HEK293 (cell line): ENCODE measurements around the gene MCRIP1.

Experiments used
- BCL11A ChIP-seq: fragments of 450-650 bp; formaldehyde crosslinking; IDR thresholded peaks from 2 replicates; pipeline ENCODE4 v1.5.1; 2016; ENCODE audit warnings: low read depth, missing biosample characterization, missing genetic modification characterization
- KLF7 ChIP-seq: fragments of 450-650 bp; formaldehyde crosslinking; IDR thresholded peaks from 2 replicates; pipeline ENCODE4 v1.5.1; 2016; ENCODE audit warnings: missing biosample characterization, missing genetic modification characterization, borderline replicate concordance
- SCRT1 ChIP-seq: fragments of 450-650 bp; formaldehyde crosslinking; IDR thresholded peaks from 2 replicates; pipeline ENCODE4 v1.5.1; 2016; ENCODE audit warnings: missing biosample characterization, missing genetic modification characterization, borderline replicate concordance
- SP3 ChIP-seq: fragments of 450-650 bp; formaldehyde crosslinking; IDR thresholded peaks from 2 replicates; pipeline ENCODE4 v1.5.1; 2016; ENCODE audit warnings: missing biosample characterization, missing genetic modification characterization
- ZBTB17 ChIP-seq: fragments of 450-650 bp; formaldehyde crosslinking; IDR thresholded peaks from 2 replicates; pipeline ENCODE4 v1.5.1; 2016; ENCODE audit warnings: missing biosample characterization, missing genetic modification characterization
- ZBTB7A ChIP-seq: fragments of 450-650 bp; formaldehyde crosslinking; IDR thresholded peaks from 2 replicates; pipeline ENCODE4 v1.5.1; 2016; ENCODE audit warnings: low read depth, missing biosample characterization, missing genetic modification characterization
- ZNF112 ChIP-seq: fragments of 450-650 bp; formaldehyde crosslinking; IDR thresholded peaks from 2 replicates; pipeline ENCODE4 v1.5.0; 2017; ENCODE audit warnings: missing biosample characterization, missing genetic modification characterization
- ZNF148 ChIP-seq: fragments of 450-650 bp; formaldehyde crosslinking; IDR thresholded peaks from 2 replicates; pipeline ENCODE4 v1.5.0; 2017; ENCODE audit warnings: missing biosample characterization, missing genetic modification characterization, borderline replicate concordance
- ZNF155 ChIP-seq: fragments of 450-650 bp; formaldehyde crosslinking; IDR thresholded peaks from 2 replicates; pipeline ENCODE4 v1.5.1; 2016; ENCODE audit warnings: missing biosample characterization, missing genetic modification characterization
- ZNF19 ChIP-seq: fragments of 450-650 bp; formaldehyde crosslinking; IDR thresholded peaks from 2 replicates; pipeline ENCODE4; 2016; ENCODE audit warnings: missing biosample characterization, missing genetic modification characterization, low read depth
- ZNF239 ChIP-seq: fragments of 450-650 bp; formaldehyde crosslinking; IDR thresholded peaks from 2 replicates; pipeline ENCODE4 v1.5.1; 2016; ENCODE audit warnings: missing biosample characterization, missing genetic modification characterization
- ZNF423 ChIP-seq: fragments of 450-650 bp; formaldehyde crosslinking; IDR thresholded peaks from 2 replicates; pipeline ENCODE4 v1.5.1; 2016; ENCODE audit warnings: missing biosample characterization, missing genetic modification characterization
- ZNF488 ChIP-seq: fragments of 450-650 bp; formaldehyde crosslinking; IDR thresholded peaks from 2 replicates; pipeline ENCODE4 v1.5.1; 2016; ENCODE audit warnings: missing biosample characterization, missing genetic modification characterization
- ZNF514 ChIP-seq: fragments of 450-650 bp; formaldehyde crosslinking; IDR thresholded peaks from 2 replicates; pipeline ENCODE4 v1.5.1; 2016; ENCODE audit warnings: missing biosample characterization, missing genetic modification characterization
- ZNF518A ChIP-seq: fragments of 450-650 bp; formaldehyde crosslinking; conservative IDR thresholded peaks from 2 replicates; pipeline ENCODE4 v1.5.1; 2016; ENCODE audit warnings: low read depth, missing biosample characterization, missing genetic modification characterization
- ZNF600 ChIP-seq: fragments of 450-650 bp; formaldehyde crosslinking; IDR thresholded peaks from 2 replicates; pipeline ENCODE4 v1.5.1; 2016; ENCODE audit warnings: missing biosample characterization, missing genetic modification characterization
- ZNF621 ChIP-seq: fragments of 450-650 bp; formaldehyde crosslinking; IDR thresholded peaks from 2 replicates; pipeline ENCODE4 v1.5.1; 2017; ENCODE audit warnings: missing biosample characterization, missing genetic modification characterization
- ZNF639 ChIP-seq: fragments of 450-650 bp; formaldehyde crosslinking; IDR thresholded peaks from 2 replicates; pipeline ENCODE4 v1.5.1; 2016; ENCODE audit warnings: missing biosample characterization, missing genetic modification characterization
- ZNF645 ChIP-seq: fragments of 450-650 bp; formaldehyde crosslinking; IDR thresholded peaks from 2 replicates; pipeline ENCODE4; 2016; ENCODE audit warnings: missing biosample characterization, missing genetic modification characterization
- ZNF776 ChIP-seq: fragments of 450-650 bp; formaldehyde crosslinking; IDR thresholded peaks from 2 replicates; pipeline ENCODE4 v1.5.0; 2017; ENCODE audit warnings: missing biosample characterization, missing genetic modification characterization, borderline replicate concordance
- ZNF785 ChIP-seq: fragments of 450-650 bp; formaldehyde crosslinking; IDR thresholded peaks from 2 replicates; pipeline ENCODE4 v1.5.1; 2016; ENCODE audit warnings: missing biosample characterization, missing genetic modification characterization
- ZSCAN18 ChIP-seq: fragments of 450-650 bp; formaldehyde crosslinking; IDR thresholded peaks from 2 replicates; pipeline ENCODE4 v1.5.1; 2016; ENCODE audit warnings: missing biosample characterization, missing genetic modification characterization
- TF ChIP-seq, protein P1 (sequence below): fragments of 450-650 bp; IDR thresholded peaks from 2 replicates; pipeline ENCODE4 v1.5.1; 2018; ENCODE audit warnings: missing biosample characterization, mild to moderate bottlenecking, missing genetic modification characterization

Gene MCRIP1

DNA sequence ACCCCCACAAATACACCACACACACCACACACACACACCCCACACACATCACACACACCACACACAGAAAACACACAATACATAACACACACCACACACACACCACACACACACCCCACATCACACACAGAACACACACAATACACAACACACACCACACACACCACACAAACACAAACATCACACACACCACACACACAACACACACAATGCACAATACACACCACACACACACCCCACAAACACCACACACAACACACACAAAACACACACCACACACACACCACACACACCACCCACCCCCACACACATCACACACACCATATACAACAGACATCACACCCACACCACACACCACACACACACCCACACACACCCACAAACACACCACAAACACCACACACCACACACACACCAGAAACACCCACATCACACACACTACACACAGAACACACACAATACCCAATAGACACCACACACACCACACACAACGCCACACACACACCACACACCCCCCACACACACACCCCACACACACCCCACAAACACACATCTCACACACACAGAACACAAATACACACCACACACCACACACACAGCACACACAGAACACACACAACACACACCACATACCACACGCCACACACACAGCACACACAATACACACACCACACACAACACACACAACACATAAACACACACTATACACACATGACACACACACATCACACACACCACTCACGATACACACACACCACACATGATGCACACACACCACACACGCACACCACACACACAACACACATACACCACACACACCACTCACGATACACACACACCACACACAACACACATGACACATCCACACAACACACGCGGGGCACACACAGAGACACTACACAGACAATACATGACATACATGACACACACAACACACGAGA, 40.1 kb downstream of the MCRIP1 start (continued):
- TF ChIP-seq ZNF488 (tag by site-specific recombination), result peak; percentile 62; the same call in 1 of the 2 replicates
- TF ChIP-seq ZNF514 (tag by site-specific recombination), result 0 out of 2 replicates have a peak, but pooled peaks have one; percentile 13
- no peak for TF ChIP-seq SP3 (tag by site-specific recombination)
- TF ChIP-seq ZNF645 (tag by site-specific recombination), result peak; percentile 40; the same call in 1 of the 2 replicates
- peak; percentile 58; the same call in 1 of the 2 replicates for TF ChIP-seq ZBTB7A
- TF ChIP-seq, protein P1, sequence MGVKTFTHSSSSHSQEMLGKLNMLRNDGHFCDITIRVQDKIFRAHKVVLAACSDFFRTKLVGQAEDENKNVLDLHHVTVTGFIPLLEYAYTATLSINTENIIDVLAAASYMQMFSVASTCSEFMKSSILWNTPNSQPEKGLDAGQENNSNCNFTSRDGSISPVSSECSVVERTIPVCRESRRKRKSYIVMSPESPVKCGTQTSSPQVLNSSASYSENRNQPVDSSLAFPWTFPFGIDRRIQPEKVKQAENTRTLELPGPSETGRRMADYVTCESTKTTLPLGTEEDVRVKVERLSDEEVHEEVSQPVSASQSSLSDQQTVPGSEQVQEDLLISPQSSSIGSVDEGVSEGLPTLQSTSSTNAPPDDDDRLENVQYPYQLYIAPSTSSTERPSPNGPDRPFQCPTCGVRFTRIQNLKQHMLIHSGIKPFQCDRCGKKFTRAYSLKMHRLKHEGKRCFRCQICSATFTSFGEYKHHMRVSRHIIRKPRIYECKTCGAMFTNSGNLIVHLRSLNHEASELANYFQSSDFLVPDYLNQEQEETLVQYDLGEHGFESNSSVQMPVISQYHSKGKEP (tag by site-specific recombination), result no peak
- TF ChIP-seq ZNF155 (tag by site-specific recombination), result no peak
- no peak for TF ChIP-seq ZNF423
- no peak for TF ChIP-seq ZNF600 (tag by site-specific recombination)
- TF ChIP-seq ZNF518A (tag by site-specific recombination), result no peak
- 0 out of 2 replicates have a peak, but pooled peaks have one; percentile 70 for TF ChIP-seq ZNF776 (tag by site-specific recombination)
- TF ChIP-seq ZNF785 (tag by site-specific recombination), result peak; percentile 64
- TF ChIP-seq ZNF148 (tag by site-specific recombination), result peak; percentile 56; the same call in 1 of the 2 replicates
- 0 out of 2 replicates have a peak, but pooled peaks have one; percentile 23 for TF ChIP-seq BCL11A (tag by site-specific recombination)
- TF ChIP-seq ZNF112 (tag by site-specific recombination), result peak; percentile 43; the same call in 1 of the 2 replicates
- TF ChIP-seq SCRT1 (tag by site-specific recombination), result peak; percentile 7; the same call in 1 of the 2 replicates
- TF ChIP-seq ZNF639 (tag by site-specific recombination), result peak; percentile 74
- TF ChIP-seq ZNF239 (tag by site-specific recombination), result peak; percentile 38; the same call in 1 of the 2 replicates
- no peak for TF ChIP-seq KLF7 (tag by site-specific recombination)
- no peak; the same call in 1 of the 2 replicates for TF ChIP-seq ZNF621 (tag by site-specific recombination)
- TF ChIP-seq ZNF19 (tag by site-specific recombination), result no peak
- TF ChIP-seq ZSCAN18 (tag by site-specific recombination), result 0 out of 2 replicates have a peak, but pooled peaks have one; percentile 41
- no peak for TF ChIP-seq ZBTB17
